ENCODE measurements around the gene SCARF2. TPM values are rescaled to one million over a fixed set of nuclear protein-coding genes. Genes with fewer than 3 reads are reported as not detected.
"Not testable (repeated sequence)": the region's sequence is repeated elsewhere in the genome, so short reads cannot be mapped to it uniquely, and the experiment has no call there.

The SCARF2 gene
- total RNA-seq, 1 donor from 2014 or later, result 0.16 TPM

GRCh38 chr22:20455709-20456063 lies 18.1 kb upstream of the SCARF2 start:
- H3K4me1 Mint-ChIP-seq, result peaks cover 12% of the 10 kb centered on the region
- H3K27me3 Mint-ChIP-seq, result no peaks in the 10 kb centered on the region
- intact Hi-C loops (cut with micrococcal nuclease), result loop anchor here (1.0 kb wide), 3 partner anchors 37 to 298 kb away; no protein-coding TSS in a partner anchor
- H3K9me3 Mint-ChIP-seq, result no peaks in the 10 kb centered on the region
- no peak overlapping the region for H3K4me3 Mint-ChIP-seq
- H3K36me3 Mint-ChIP-seq (ENCODE audit: low read depth), result peaks cover 21% of the 10 kb centered on the region
- DNase-seq, result no peak
- H3K27ac Mint-ChIP-seq, result peak overlapping the region; percentile 68

GRCh38 chr22:20453222-20453621 lies 15.6 kb upstream of the SCARF2 start:
- no peak for DNase-seq
- Mint-ChIP-seq H3K9me3 (no peaks in the 10 kb centered on the region), H3K36me3 (ENCODE audit: low read depth) (peaks cover 18% of the 10 kb centered on the region), H3K4me1 (peaks cover 10% of the 10 kb centered on the region), H3K4me3 (no peak overlapping the region), H3K27me3 (no peaks in the 10 kb centered on the region), H3K27ac (no peak overlapping the region)
- intact Hi-C loops (cut with micrococcal nuclease), result no loop called here

- intact Hi-C loops (cut with micrococcal nuclease), result no loop called here
- H3K4me1 Mint-ChIP-seq, result peaks cover 10% of the 10 kb centered on the region
- no peaks in the 10 kb centered on the region for H3K9me3 Mint-ChIP-seq
- H3K4me3 Mint-ChIP-seq, result no peak overlapping the region
- no peak for DNase-seq
- no peak overlapping the region for H3K27ac Mint-ChIP-seq
- H3K36me3 Mint-ChIP-seq (ENCODE audit: low read depth), result peaks cover 15% of the 10 kb centered on the region
- no peaks in the 10 kb centered on the region for H3K27me3 Mint-ChIP-seq
These were observed 14.3 kb upstream of the SCARF2 start for GRCh38 chr22:20451920-20452319.

- H3K27ac Mint-ChIP-seq; DNase-seq; H3K4me3 Mint-ChIP-seq; H3K9me3 Mint-ChIP-seq; intact Hi-C loops (cut with micrococcal nuclease); H3K4me1 Mint-ChIP-seq; H3K27me3 Mint-ChIP-seq: not testable (repeated sequence)
- peaks cover 20% of the 10 kb centered on the region for H3K36me3 Mint-ChIP-seq (ENCODE audit: low read depth)
These were observed 13.6 kb upstream of the SCARF2 start for GRCh38 chr22:20451129-20451778.

- Mint-ChIP-seq H3K36me3 (ENCODE audit: low read depth) (peaks cover 16% of the 10 kb centered on the region), H3K27me3 (no peaks in the 10 kb centered on the region), H3K9me3 (no peaks in the 10 kb centered on the region), H3K4me3 (no peak overlapping the region), H3K27ac (no peak overlapping the region), H3K4me1 (no peaks in the 10 kb centered on the region)
- DNase-seq, result no peak
- intact Hi-C loops (cut with micrococcal nuclease), result no loop called here
These were observed 12.9 kb upstream of the SCARF2 start for GRCh38 chr22:20450551-20450906.

DNA sequence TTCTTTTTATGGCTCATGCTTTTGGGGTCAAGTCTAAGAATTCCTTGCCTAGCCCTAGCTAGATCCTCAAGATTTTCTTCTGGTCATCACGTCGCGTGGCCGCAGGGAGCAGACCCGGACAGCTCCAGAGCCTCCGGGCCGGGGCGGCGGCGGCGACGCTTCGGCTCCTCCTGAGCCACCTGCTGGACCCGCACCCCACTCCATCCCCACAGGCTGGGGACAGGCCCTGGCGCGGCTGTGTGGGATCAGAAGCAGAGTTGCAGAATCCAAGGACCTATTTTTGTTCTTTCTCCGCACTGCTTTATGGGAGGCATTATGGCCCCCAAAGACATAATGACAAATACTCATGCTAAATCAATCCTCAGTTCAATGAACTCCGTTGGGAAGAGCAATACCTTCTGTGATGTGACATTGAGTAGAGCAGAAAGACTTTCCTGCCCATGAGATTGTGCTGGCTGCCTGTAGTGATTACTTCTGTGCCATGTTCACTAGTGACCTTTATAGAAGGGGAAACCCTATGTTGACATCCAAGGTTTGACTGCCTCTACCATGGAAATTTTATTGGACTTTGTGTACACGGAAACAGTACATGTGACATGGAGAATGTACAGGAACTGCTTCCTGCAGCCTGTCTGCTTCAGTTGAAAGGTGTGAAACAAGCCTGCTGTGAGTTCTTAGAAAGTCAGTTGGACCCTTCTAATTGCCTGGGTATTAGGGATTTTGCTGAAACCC lies 12.4 kb upstream of the SCARF2 start:
- Mint-ChIP-seq H3K27ac (no peak overlapping the region), H3K36me3 (ENCODE audit: low read depth) (peaks cover 12% of the 10 kb centered on the region), H3K4me1 (no peaks in the 10 kb centered on the region), H3K27me3 (no peaks in the 10 kb centered on the region), H3K9me3 (no peaks in the 10 kb centered on the region), H3K4me3 (no peak overlapping the region)
- DNase-seq, result no peak
- intact Hi-C loops (cut with micrococcal nuclease), result no loop called here

DNA sequence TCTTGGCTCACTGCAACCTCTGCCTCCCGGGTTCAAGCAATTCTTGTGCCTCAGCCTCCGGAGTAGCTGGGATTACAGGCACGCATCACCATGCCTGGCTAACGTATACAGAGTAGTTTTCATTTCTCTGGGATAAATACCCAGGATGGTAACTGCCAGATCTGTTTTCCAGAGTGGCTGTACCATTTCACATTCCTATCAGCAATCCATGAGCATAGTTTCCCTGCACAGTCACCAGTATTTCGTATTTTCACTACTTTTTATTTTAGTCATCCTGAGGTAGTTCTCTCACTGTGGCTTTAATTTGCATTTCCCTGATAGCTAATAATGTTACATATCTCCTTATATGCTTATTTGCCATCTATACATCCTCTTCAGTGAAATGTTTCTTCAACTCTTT lies 11.0 kb upstream of the SCARF2 start:
- Mint-ChIP-seq H3K27me3 (no peaks in the 10 kb centered on the region), H3K9me3 (no peaks in the 10 kb centered on the region), H3K4me1 (no peaks in the 10 kb centered on the region), H3K27ac (no peak overlapping the region), H3K4me3 (no peak overlapping the region), H3K36me3 (ENCODE audit: low read depth) (peaks cover 17% of the 10 kb centered on the region)
- intact Hi-C loops (cut with micrococcal nuclease), result no loop called here
- DNase-seq, result no peak

DNA sequence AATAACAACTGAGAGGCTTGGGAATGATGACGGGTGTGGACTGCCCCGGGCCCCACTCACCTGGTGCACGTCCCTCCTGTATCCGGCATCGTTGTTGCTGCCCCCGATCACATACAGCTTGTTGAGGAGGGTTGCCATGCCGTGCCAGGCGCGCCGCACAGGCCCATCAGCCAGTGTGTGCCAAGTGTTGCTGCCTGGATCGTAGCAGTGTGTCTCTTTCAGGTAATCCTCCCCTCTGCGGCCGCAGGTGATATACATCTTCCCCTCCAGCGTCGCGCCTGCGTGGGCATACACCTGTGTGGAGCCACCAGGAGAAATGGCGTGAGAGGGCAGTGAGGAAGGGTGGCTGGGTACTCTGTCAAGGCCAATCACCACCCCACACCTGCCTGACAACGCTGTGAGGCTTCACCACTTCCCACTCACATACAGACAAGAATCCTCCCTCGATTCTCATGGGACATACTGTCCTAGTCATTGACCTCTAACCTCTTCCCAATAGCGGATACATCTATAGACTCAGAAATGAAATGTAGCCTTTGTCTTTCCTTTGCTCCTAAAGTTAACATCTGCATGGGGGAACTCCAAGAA lies 8.9 kb upstream of the SCARF2 start:
- no peak overlapping the region for H3K27ac Mint-ChIP-seq
- peaks cover 22% of the 10 kb centered on the region for H3K36me3 Mint-ChIP-seq (ENCODE audit: low read depth)
- no peaks in the 10 kb centered on the region for H3K9me3 Mint-ChIP-seq
- intact Hi-C loops (cut with micrococcal nuclease), result no loop called here
- no peaks in the 10 kb centered on the region for H3K4me1 Mint-ChIP-seq
- H3K4me3 Mint-ChIP-seq, result no peak overlapping the region
- H3K27me3 Mint-ChIP-seq, result no peaks in the 10 kb centered on the region
- DNase-seq, result no peak

GRCh38 chr22:20444325-20444724 lies 6.7 kb upstream of the SCARF2 start:
- peaks cover 4% of the 10 kb centered on the region for H3K27me3 Mint-ChIP-seq
- no peak overlapping the region for H3K27ac Mint-ChIP-seq
- no peaks in the 10 kb centered on the region for H3K9me3 Mint-ChIP-seq

GRCh38 chr22:20442485-20443284 lies 5.1 kb upstream of the SCARF2 start:
- no peak for DNase-seq
- peaks cover 19% of the 10 kb centered on the region for H3K36me3 Mint-ChIP-seq (ENCODE audit: low read depth)
- no peak overlapping the region for H3K27ac Mint-ChIP-seq
- H3K4me3 Mint-ChIP-seq, result no peak overlapping the region
- peaks cover 12% of the 10 kb centered on the region for H3K27me3 Mint-ChIP-seq
- intact Hi-C loops (cut with micrococcal nuclease), result no loop called here
- H3K4me1 Mint-ChIP-seq, result no peaks in the 10 kb centered on the region
- H3K9me3 Mint-ChIP-seq, result no peaks in the 10 kb centered on the region

More at GRCh38 chr22:20444325-20444724, 6.7 kb upstream of the SCARF2 start:
- H3K4me3 Mint-ChIP-seq, result no peak overlapping the region
- DNase-seq, result no peak
- intact Hi-C loops (cut with micrococcal nuclease), result no loop called here
- no peaks in the 10 kb centered on the region for H3K4me1 Mint-ChIP-seq
- peaks cover 19% of the 10 kb centered on the region for H3K36me3 Mint-ChIP-seq (ENCODE audit: low read depth)

- Mint-ChIP-seq H3K27ac (no peak overlapping the region), H3K27me3 (peaks cover 17% of the 10 kb centered on the region), H3K4me1 (peaks cover 4% of the 10 kb centered on the region), H3K9me3 (no peaks in the 10 kb centered on the region), H3K36me3 (ENCODE audit: low read depth) (peaks cover 19% of the 10 kb centered on the region), H3K4me3 (no peak overlapping the region)
- intact Hi-C loops (cut with micrococcal nuclease), result no loop called here
- DNase-seq, result no peak
These were observed 4.2 kb upstream of the SCARF2 start for GRCh38 chr22:20441631-20442484.

- Mint-ChIP-seq H3K27me3 (peaks cover 21% of the 10 kb centered on the region), H3K36me3 (ENCODE audit: low read depth) (peaks cover 13% of the 10 kb centered on the region), H3K4me1 (peaks cover 4% of the 10 kb centered on the region), H3K9me3 (no peaks in the 10 kb centered on the region), H3K27ac (no peak overlapping the region), H3K4me3 (no peak overlapping the region)
- intact Hi-C loops (cut with micrococcal nuclease), result no loop called here
- no peak for DNase-seq
These were observed 3.3 kb upstream of the SCARF2 start for GRCh38 chr22:20440637-20441591.
